GM21529 (cell line): ENCODE measurements around the gene ACER1.

ENCODE experiments used
- ATAC-seq: cut with Tn5 transposase; IDR thresholded peaks from one replicate; pipeline ENCODE4 v1.9.1; 2021; ENCODE audit not compliant: unreplicated experiment

ACER1 gene

DNA sequence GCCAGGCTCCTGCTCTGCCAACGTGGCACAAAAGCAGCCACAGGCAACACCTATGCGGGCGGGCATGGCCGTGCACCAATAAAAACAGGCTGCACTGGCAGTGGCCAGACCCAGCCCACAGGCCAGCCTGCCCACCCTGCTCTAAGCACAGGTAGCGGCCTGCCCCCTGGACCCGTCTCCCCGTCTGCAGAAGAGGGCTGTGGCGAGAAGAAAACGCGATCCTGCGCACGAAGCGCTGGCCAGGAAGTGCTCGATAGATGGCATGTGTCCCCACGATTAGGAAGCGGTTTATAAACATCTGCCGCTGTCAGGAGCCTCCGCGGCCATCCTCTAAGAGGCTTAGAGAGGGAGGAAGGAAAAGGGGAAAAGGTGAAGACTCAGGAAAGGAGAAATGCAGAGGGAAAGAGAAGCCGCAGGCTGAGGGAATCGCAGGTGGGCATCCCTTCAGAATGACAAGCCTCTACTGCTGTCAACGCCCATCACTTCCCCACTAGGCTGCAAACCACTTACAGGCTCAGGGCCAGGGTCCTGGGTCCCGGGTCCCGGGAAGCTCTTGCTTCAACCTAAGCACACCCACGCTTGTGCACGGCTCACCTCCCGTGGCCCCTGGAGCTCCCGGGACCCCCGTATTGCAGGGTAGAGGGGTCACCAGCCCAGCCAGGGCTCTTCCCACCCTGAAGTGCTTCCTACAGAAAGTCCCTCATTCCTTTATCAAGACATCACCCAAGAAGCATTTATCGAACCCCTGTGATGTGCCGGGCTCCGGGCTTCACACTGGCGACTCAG is 64.1 kb downstream of the ACER1 start:
- ATAC-seq, result no peak

DNA sequence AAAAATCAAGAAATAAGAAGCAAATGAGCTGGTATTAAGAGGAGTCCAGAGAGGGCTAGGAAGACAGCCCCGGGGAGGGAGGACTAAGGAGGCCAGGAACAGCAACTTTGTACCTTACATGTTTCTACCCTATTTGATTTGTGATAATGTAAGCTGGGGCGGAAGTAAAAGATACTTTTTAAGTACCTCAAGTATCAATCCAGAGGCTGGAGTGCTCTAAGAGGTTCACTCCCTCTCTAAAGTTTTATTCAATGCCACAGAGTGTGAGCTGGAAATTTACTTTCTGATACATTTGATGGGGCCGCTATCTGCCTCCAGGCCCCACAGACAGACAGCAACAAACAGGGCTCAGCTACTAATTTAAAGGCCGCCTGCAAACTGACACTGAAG is 65.0 kb downstream of the ACER1 start:
- ATAC-seq, result no peak

DNA sequence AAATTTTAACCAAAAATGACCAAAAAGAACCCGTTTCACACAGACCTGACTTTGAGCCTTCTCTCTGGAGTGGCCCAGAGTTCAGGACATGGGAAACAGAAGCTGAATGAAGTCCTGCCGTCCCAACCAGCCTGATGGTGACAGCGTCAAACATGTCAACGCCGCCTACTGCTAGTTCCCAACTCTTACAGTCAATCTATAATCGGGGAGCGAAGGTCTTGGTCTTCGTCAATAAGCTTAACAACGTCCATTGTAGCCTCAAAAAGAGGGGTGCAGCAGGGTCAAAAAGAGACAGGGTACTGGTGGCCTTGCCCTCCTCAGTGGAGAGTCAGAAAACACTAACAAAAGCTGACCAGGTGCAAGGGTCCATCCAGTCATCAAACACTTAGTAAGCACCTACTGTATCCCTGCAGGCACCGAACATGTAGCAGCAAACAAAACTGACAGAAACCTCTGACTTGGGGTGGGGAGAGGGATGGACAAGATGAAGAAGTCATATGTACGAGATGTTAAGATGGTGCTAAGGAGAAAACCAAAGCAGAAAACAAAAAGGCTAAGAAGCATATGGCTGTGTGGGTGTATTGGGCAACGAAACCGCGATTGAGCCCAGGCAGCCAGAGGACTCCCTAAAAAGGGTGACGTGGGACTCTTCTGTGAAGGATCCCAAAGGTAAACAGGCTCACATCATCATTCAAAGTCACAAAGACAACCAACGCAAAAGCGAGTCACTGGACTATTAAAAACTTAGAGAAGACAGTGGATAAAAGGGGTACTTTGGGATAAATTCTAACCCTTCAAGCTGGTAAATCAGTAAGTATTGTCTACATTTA is 65.6 kb downstream of the ACER1 start:
- ATAC-seq, result no peak

DNA sequence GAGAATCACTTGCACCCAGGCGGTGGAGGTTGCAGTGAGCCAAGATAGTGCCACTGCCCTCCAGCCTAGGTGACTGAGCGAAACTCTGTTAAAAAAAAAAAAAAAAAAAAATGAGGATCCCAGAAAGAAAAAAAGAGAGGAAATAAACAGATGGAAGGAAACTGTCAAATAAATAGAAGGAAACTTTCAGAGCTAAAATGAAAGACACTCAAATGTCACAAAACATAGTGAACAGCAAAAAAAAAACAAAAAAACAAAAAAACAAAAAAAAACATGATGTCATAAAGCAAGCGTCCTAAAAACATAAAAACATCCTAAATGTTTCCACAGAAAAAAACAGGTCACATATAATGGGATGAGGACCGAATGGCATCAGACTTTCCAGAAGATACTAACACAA is 68.6 kb downstream of the ACER1 start:
- ATAC-seq, result no peak

DNA sequence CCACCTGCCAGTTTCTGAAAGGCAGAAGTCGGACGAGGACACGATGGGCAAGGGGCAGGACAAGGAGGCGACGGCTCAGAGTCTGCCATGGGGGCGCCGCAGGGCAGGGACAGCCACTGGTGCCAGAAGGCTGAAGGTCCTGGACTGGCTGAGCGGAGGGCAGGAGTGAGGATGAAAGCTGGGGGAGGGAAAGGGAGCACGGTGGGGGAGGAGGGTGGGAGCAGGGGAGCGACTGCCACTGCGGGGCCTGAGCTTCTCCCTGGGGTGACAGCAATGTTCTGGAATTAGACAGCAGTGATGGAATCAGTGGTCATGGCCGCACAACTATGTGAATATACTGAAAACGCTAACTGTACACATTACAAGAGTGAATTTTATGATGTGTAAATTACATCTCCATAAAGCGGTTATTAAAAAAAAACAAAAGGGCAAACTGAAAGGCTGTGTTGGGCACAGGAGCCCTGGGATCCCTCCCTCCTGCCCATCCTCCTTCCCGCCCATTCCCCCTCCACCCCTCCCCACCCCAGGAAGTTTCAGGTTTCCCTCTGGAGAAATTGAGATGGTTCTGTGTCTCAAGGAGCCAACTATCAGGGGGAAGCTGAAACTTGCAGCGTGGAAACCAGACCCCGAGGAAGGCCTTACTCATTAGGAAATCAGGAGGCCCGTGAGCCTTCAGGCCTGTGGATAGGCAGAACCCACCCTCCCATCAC is 69.5 kb downstream of the ACER1 start:
- ATAC-seq, result no peak

DNA sequence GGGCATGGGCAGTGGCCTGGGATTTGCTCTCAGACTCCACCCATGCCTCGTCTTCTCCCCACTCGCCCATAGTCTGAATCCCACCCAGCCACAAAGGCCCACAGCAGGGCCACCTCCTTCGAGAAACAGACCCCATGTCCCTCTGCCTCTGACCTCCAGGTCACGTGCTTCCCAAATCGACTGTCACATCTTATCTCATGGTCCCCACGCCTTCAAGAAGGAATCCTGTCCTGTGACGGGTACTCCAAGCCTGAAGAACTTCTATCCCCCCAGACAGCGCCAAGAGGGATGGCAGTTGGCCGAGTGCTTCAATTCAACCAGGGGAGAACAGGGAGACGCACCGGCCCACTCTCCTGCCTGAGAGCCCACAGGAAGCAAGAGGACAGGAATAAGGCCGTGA is 70.1 kb downstream of the ACER1 start:
- ATAC-seq, result no peak

DNA sequence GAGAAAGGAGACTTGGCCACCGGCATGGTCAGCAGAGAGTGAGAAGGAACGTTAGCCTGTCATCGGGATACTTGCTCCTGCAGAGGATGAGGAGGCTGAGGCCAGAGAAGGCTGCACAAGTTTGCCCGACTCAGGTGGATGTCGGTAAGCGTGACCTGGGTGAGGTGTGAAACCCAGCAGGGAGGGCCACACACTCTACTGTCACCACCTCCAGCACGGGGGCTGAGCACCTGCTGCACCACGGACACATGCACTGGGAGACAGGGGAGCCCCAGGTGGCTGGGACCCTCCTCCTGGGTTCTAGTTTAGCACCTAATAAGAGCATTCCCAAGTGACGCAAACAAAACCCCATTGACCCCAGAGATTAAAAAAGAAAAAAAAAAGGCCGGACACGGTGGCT is 70.9 kb downstream of the ACER1 start:
- no peak for ATAC-seq

DNA sequence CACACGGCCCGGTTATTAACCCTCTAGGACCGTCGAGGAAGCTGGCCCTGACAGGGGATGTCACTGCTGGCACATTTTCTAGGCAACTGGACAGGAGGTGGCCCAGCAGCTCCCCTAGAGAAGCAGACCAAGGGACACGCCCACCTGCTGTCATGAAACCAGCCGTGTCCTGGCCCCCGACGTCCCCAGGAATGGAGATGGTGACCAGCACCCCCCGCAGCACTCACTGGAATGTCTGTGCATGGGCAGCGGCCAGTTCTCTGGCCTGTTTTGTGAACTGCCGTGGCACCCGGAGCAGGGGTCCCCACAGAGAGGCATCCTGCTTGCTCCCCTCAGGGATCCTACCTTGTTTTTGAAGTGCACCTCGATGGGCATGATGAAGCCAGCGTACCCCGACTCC is 71.5 kb downstream of the ACER1 start:
- no peak for ATAC-seq

DNA sequence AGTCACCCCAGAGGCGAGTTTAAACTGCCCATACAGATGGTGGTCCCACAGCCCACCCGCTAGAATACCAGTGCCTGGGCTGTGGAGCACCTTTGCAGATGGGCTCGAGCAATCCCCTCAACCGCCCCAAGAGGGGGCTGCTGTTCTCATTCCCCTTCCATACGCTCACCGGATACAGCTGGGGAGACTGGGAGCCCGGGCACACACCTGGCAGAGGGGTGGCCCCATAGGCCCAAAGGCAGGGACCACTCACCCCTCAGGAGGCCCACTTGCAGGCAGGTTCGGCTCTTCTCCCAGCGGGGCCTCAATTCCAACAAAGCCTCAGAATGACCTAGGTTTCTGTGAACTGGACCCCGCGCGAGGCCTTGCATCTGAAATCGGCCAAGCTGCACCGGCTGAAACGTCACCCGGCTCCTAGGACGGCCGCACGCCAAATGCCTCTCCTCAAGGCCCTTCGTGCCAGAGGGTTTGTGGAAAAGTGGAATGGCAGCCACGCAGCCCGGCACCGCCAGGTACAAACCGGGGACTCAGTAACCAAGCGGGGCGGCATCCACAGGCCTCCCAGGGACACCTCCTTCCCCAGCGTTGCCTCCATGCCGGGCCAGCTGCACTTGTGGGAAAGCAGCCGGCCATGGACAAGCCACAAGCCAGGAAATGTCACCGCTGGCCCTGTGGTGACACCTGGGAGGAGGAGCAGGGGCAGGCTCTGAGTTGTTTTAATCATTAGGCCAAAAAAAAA is 72.3 kb downstream of the ACER1 start:
- no peak for ATAC-seq

DNA sequence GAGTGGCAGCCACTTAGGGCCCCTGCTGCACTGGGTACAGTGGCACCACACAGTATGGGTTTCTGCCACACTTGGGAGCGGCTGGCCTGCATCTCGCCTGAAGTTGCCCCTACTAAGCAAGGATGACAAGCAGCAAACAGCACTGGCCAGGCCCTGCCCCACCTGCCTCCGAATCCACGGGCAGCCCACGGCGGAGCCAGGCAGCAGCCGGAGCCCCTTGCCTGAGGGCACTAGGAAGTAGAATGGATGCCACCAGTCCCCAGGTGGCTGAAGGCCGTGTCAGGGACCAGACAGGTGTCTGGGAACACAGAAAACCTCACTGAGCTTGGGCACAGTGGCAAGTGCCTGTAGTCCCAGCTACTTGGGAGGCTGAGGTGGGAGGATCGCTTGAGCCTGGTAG is 73.0 kb downstream of the ACER1 start:
- no peak for ATAC-seq

DNA sequence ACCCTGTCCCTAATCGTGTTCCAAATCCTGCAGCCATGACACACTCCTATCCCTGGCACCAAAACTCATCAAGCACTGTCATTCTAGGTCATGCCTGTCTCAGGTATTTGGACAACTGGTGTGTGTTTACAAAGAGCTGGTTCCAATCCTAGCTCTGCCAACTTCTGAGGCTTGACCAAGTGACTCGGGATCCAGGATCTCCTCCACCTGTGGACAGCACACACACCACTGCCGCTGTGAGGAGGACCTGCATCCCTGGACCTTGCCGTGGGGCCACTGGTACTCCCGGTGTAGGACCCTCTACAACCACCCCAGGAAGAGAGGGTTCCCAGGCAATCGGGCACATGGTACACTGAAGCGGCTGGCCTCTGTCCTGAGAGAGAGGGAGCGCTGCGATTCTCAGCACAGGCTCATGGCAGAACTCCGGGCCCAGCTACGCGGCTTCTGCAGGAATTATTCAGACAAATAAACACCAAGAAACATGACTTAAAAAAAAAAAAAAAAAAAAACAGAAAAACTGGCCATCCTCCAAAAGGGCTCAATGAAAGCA is 74.0 kb downstream of the ACER1 start:
- no peak for ATAC-seq

DNA sequence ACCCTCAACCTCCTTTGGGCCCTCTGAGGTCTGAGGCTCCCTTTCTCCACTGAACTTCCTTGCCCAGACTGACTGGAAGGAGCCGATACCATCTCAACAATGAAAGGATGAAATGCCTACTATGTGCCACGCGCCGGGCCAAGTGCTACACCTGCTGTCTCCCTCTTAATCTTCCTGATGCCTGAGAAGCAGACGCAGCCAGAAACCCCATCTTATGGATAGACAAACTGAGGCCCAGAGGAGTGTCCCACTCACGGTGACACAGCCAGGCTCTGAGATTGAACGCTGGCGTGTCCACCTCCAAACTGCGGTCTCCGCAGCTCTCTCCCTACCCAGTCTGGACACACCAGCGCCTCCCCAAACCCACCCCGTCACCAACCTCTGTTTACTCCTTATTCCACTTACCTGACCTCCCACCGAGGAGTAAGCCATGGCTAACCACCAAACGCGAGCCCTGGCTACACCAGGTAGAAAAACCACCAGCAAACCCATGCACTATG is 74.5 kb downstream of the ACER1 start:
- ATAC-seq, result no peak
